ENCODE results near the gene CDX1.
"Not testable (repeated sequence)": the region's sequence is repeated elsewhere in the genome, so short reads cannot be mapped to it uniquely, and the experiment has no call there.

Gene CDX1

DNA sequence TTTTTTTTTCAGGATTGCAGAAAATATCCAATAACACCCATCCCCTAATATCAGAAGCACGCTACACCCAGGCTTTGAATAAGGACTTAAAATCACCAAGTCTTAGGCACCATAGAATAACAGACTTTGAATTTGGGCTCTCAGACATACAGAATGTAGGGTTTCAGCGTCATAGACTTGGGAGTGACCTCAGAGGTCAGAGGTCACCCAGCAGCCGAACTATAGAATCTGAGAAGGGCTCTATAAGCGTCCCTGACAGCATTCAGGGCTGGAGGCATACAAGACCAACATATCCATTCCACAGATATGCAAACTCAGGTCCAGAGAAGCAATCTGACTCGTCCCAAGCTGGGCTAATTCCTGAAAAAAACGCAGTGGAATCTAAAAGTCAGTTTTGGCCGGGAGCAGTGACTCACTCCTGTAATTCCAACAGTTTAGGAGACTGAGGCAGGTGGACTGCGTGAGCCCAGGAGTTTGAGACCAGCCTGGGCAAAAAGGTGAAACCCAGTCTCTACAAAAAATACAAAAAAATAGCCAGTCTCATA, 58.0 kb downstream of the CDX1 start:
- H3K36me3 ChIP-seq (ENCODE audit: control insufficient read depth, insufficient read depth, low read length), result no peaks in the 10 kb centered on the region
- H3K4me1 ChIP-seq (ENCODE audit: control insufficient read depth, insufficient read depth, low read length, poor library complexity, severe bottlenecking), result no peaks in the 10 kb centered on the region
- no peak for DNase-seq
- H3K27me3 ChIP-seq (replicated peaks; ENCODE audit: control insufficient read depth, insufficient read depth, low read length, poor library complexity, severe bottlenecking), result no peaks in the 10 kb centered on the region
- no peak overlapping the region for H3K27ac ChIP-seq (ENCODE audit: insufficient read depth, low read length, poor library complexity, severe bottlenecking)
- H3K4me3 ChIP-seq (ENCODE audit: insufficient read depth, low read depth, low read length, poor library complexity, severe bottlenecking), result no peak overlapping the region
- H3K9me3 ChIP-seq (ENCODE audit: control insufficient read depth, low read length), result no peaks in the 10 kb centered on the region

DNA sequence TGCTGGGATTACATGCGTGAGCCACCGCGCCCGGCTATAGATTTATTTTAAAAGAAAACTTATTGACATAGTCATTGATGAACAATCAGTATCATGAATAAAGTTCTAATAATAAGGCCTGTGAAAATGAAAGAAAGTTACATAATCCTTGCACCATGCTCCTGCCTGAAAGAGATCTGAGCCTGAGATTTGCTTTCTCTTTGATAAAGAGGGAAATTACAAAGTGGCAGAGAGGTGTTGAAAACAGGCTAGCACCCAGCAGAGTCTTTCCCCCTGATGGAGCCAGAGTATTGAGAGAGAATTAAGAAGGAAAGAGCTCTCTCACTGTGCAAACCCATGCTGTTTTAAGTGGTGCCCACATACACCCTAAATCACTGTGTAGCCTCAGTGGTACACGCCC, 60.5 kb downstream of the CDX1 start:
- H3K27ac ChIP-seq (ENCODE audit: insufficient read depth, low read length, poor library complexity, severe bottlenecking), result no peak overlapping the region
- H3K36me3 ChIP-seq (ENCODE audit: control insufficient read depth, insufficient read depth, low read length), result no peaks in the 10 kb centered on the region
- DNase-seq, result no peak

DNA sequence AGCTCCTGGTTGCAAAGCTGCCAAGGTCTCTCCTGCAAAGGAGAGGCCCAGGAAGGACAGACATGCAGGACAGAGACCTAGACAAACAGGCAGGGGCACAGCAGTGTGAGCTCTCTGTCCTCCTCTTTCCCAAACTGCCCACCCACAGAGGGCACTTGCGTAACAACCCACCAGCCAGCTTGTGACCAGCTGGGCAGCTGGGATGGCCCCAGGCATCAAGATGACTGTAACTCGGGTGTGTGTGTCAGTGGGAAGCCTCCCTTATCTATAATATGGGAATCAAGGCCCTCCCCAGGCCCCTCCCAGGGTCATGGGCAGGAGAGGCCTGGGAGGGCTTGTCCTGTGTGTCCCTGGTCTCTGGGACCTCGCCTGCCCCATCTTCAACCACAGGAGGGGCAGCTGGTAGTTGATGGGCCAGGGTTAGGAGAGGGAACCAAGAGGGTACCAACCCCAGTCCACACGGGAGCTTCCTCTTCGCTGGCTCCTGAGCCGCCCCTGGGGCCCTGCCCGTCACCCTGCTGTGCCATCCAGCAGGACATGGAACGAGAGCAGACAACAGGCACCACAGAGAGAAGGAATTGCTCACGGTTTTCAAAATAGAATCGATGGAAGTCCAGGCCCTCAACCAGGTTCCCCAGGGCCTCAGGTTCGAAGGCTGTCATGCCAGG, 61.2 kb downstream of the CDX1 start:
- no peaks in the 10 kb centered on the region for H3K27me3 ChIP-seq (replicated peaks; ENCODE audit: control insufficient read depth, insufficient read depth, low read length, poor library complexity, severe bottlenecking)
- no peaks in the 10 kb centered on the region for H3K36me3 ChIP-seq (ENCODE audit: control insufficient read depth, insufficient read depth, low read length)
- no peaks in the 10 kb centered on the region for H3K4me1 ChIP-seq (ENCODE audit: control insufficient read depth, insufficient read depth, low read length, poor library complexity, severe bottlenecking)
- H3K9me3 ChIP-seq (ENCODE audit: control insufficient read depth, low read length), result no peaks in the 10 kb centered on the region
- no peak overlapping the region for H3K4me3 ChIP-seq (ENCODE audit: insufficient read depth, low read depth, low read length, poor library complexity, severe bottlenecking)
- H3K27ac ChIP-seq (ENCODE audit: insufficient read depth, low read length, poor library complexity, severe bottlenecking), result no peak overlapping the region
- DNase-seq, result no peak

More for the DNA sequence above, 60.5 kb downstream of the CDX1 start:
- H3K9me3 ChIP-seq (ENCODE audit: control insufficient read depth, low read length), result no peaks in the 10 kb centered on the region
- no peak overlapping the region for H3K4me3 ChIP-seq (ENCODE audit: insufficient read depth, low read depth, low read length, poor library complexity, severe bottlenecking)
- H3K27me3 ChIP-seq (replicated peaks; ENCODE audit: control insufficient read depth, insufficient read depth, low read length, poor library complexity, severe bottlenecking), result no peaks in the 10 kb centered on the region
- H3K4me1 ChIP-seq (ENCODE audit: control insufficient read depth, insufficient read depth, low read length, poor library complexity, severe bottlenecking), result no peaks in the 10 kb centered on the region

DNA sequence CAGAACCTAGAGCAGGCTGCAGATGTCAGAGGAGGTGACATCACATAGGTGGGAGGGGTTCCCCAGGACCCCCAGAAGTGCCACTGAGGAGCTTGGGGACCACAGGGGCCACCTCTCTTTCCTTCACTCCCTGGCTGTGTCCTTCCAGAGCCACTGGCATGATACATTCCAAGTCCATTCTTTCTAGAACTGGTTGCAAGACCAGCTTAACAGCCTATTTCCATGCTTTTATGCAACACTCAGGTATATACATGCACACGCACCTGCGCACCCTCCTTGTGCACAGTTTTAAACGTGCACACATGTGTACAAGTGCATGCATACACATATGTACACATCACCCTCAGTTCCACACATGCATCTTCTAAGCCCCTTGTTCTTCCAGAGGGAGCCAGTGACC, 63.0 kb downstream of the CDX1 start:
- Histone ChIP-seq H3K36me3 (ENCODE audit: control insufficient read depth, insufficient read depth, low read length) (no peaks in the 10 kb centered on the region), H3K27me3 (replicated peaks; ENCODE audit: control insufficient read depth, insufficient read depth, low read length, poor library complexity, severe bottlenecking) (no peaks in the 10 kb centered on the region), H3K4me1 (ENCODE audit: control insufficient read depth, insufficient read depth, low read length, poor library complexity, severe bottlenecking) (no peaks in the 10 kb centered on the region), H3K4me3 (ENCODE audit: insufficient read depth, low read depth, low read length, poor library complexity, severe bottlenecking) (no peak overlapping the region), H3K9me3 (ENCODE audit: control insufficient read depth, low read length) (no peaks in the 10 kb centered on the region), H3K27ac (ENCODE audit: insufficient read depth, low read length, poor library complexity, severe bottlenecking) (no peak overlapping the region)
- no peak for DNase-seq

DNA sequence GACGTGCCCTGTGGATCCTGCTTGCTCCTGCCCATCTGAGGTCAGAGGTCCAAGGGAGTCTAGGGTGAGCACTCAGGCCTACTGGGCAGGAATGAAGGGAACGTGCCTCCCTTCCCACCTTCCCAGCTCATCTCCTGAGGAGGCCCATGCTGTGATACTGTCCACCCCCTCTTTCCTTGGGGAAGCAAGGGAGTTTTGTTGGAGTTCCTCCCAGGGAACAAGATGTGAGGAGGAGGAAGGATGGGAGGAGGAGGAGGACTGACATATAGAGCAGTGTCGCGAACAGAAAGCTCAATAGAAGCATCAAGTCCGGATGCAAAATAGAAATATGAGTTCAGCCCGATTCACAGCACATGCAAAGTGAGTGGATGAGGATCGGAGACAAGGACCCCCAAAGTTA, 64.3 kb downstream of the CDX1 start:
- DNase-seq, result no peak
- Histone ChIP-seq H3K27ac (ENCODE audit: insufficient read depth, low read length, poor library complexity, severe bottlenecking) (no peak overlapping the region), H3K36me3 (ENCODE audit: control insufficient read depth, insufficient read depth, low read length) (no peaks in the 10 kb centered on the region), H3K4me1 (ENCODE audit: control insufficient read depth, insufficient read depth, low read length, poor library complexity, severe bottlenecking) (no peaks in the 10 kb centered on the region), H3K9me3 (ENCODE audit: control insufficient read depth, low read length) (no peaks in the 10 kb centered on the region), H3K4me3 (ENCODE audit: insufficient read depth, low read depth, low read length, poor library complexity, severe bottlenecking) (no peak overlapping the region), H3K27me3 (replicated peaks; ENCODE audit: control insufficient read depth, insufficient read depth, low read length, poor library complexity, severe bottlenecking) (no peaks in the 10 kb centered on the region)

DNA sequence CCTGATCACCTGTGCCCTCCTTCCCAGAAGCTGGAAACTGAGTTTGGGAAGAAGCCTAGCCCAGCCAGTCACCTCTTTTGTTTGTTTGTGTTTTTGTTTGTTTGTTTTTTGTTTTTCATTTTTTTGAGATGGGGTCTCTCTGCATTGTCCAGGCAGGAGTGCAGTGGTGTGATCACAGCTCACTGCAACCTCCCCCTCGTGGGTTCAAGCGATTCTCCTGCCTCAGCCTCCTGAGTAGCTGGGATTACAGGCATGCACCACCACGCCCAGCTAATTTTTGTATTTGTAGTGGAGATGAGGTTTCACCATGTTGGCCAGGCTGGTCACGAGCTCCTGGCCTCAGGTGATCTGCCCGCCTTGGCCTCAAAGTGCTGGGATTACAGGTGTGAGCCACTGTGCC, 67.1 kb downstream of the CDX1 start:
- not testable (repeated sequence) for H3K4me3 ChIP-seq (ENCODE audit: insufficient read depth, low read depth, low read length, poor library complexity, severe bottlenecking); H3K36me3 ChIP-seq (ENCODE audit: control insufficient read depth, insufficient read depth, low read length); H3K27ac ChIP-seq (ENCODE audit: insufficient read depth, low read length, poor library complexity, severe bottlenecking); H3K4me1 ChIP-seq (ENCODE audit: control insufficient read depth, insufficient read depth, low read length, poor library complexity, severe bottlenecking); DNase-seq; H3K9me3 ChIP-seq (ENCODE audit: control insufficient read depth, low read length); H3K27me3 ChIP-seq (replicated peaks; ENCODE audit: control insufficient read depth, insufficient read depth, low read length, poor library complexity, severe bottlenecking)

All from effector memory CD4-positive, alpha-beta T cell (primary cell).